Ascending aorta (tissue), 2 donors: ENCODE data around the gene IL24. TPM values are rescaled to one million over a fixed set of nuclear protein-coding genes. Genes with fewer than 3 reads are reported as not detected.

ENCODE experiments used
- DNase-seq, 2 donors: peaks; one replicate each; pipeline ENCODE4 v3.0.0-alpha.2; 2019; ENCODE audit warnings: low spot score in 2 of 2
- H3K27ac ChIP-seq, 2 donors: fragments of 200-600 bp; sonication (generic); one replicate each; pipeline ENCODE4 v1.5.1; 2016 to 2017; ENCODE audit warnings: mild to moderate bottlenecking in 1 of 2
- H3K27me3 ChIP-seq: fragments of 200-600 bp; sonication (generic); one replicate; pipeline ENCODE4 v1.5.1; 2017
- H3K36me3 ChIP-seq, 2 donors: fragments of 200-600 bp; sonication (generic); one replicate each; pipeline ENCODE4 v1.5.1; 2016
- H3K4me1 ChIP-seq, 2 donors: fragments of 200-600 bp; sonication (generic); one replicate each; pipeline ENCODE4 v1.5.1; 2016 to 2017; ENCODE audit warnings: mild to moderate bottlenecking in 1 of 2
- H3K4me3 ChIP-seq, 2 donors: fragments of 200-600 bp; sonication (generic); one replicate each; pipeline ENCODE4 v1.5.1; 2016 to 2017; ENCODE audit warnings: mild to moderate bottlenecking in 1 of 2
- H3K9me3 ChIP-seq, 2 donors: fragments of 200-600 bp; sonication (generic); one replicate each; pipeline ENCODE4 v1.5.1; 2016
- intact Hi-C: fragments of 100-400 bp; cut with DNase I; formaldehyde crosslinking; loops from one replicate; pipeline ENCODE4 v1.15.1; 2023
- total RNA-seq: library from RNA; depleted of rRNA; stranded (reverse); fragments of >200 nt; gene quantifications from one replicate; pipeline ENCODE4 v1.1.0, GENCODE V29; 2016
- TF ChIP-seq, protein P1 (sequence below), 3 experiments: fragments of 200-600 bp in 2 of 3; fragments of 450-650 bp in 1 of 3; sonication (generic) in 2 of 3; IDR thresholded peaks; one replicate each; pipeline ENCODE4 v1.5.1; 2016 to 2019; ENCODE audit warnings: antibody characterized with exemption in 3 of 3, mild to moderate bottlenecking in 1 of 3, moderate library complexity in 1 of 3

IL24 gene
- total RNA-seq, 1 donor from 2014 or later: not detected

GRCh38 chr1:206945779-206946178 lies 48.5 kb downstream of the IL24 start:
- H3K9me3 ChIP-seq: no peaks in the 10 kb centered on the region
- no peak overlapping the region for H3K4me3 ChIP-seq
- DNase-seq: no peak
- TF ChIP-seq, protein P1, sequence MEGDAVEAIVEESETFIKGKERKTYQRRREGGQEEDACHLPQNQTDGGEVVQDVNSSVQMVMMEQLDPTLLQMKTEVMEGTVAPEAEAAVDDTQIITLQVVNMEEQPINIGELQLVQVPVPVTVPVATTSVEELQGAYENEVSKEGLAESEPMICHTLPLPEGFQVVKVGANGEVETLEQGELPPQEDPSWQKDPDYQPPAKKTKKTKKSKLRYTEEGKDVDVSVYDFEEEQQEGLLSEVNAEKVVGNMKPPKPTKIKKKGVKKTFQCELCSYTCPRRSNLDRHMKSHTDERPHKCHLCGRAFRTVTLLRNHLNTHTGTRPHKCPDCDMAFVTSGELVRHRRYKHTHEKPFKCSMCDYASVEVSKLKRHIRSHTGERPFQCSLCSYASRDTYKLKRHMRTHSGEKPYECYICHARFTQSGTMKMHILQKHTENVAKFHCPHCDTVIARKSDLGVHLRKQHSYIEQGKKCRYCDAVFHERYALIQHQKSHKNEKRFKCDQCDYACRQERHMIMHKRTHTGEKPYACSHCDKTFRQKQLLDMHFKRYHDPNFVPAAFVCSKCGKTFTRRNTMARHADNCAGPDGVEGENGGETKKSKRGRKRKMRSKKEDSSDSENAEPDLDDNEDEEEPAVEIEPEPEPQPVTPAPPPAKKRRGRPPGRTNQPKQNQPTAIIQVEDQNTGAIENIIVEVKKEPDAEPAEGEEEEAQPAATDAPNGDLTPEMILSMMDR (IDR thresholded peaks at IDR 0.05): no peak
- no peaks in the 10 kb centered on the region for H3K36me3 ChIP-seq
- no peak overlapping the region for H3K27ac ChIP-seq
- intact Hi-C loops: no loop called here
- H3K27me3 ChIP-seq: no peaks in the 10 kb centered on the region
- no peaks in the 10 kb centered on the region for H3K4me1 ChIP-seq

- Histone ChIP-seq H3K4me1 (no peaks in the 10 kb centered on the region), H3K9me3 (no peaks in the 10 kb centered on the region), H3K4me3 (no peak within 1 kb of the TSS), H3K27ac (no peak within 1 kb of the TSS), H3K27me3 (no peaks in the 10 kb centered on the region), H3K36me3 (no peaks in the 10 kb centered on the region)
- intact Hi-C loops: no loop called here
- DNase-seq: no peak
- TF ChIP-seq, protein P1 (IDR thresholded peaks at IDR 0.05): no peak
Observed at GRCh38 chr1:206946261-206946660, 49.0 kb downstream of the IL24 start, which contains the start of gene PIGR. PIGR (minus strand) TSS chr1:206946466; CDS start chr1:206940531, 5,935 bp downstream.

- H3K4me1 ChIP-seq: no peaks in the 10 kb centered on the region
- TF ChIP-seq, protein P1 (IDR thresholded peaks at IDR 0.05): no peak
- intact Hi-C loops: no loop called here
Observed at GRCh38 chr1:206947255-206947654, 50.0 kb downstream of the IL24 start.

DNA sequence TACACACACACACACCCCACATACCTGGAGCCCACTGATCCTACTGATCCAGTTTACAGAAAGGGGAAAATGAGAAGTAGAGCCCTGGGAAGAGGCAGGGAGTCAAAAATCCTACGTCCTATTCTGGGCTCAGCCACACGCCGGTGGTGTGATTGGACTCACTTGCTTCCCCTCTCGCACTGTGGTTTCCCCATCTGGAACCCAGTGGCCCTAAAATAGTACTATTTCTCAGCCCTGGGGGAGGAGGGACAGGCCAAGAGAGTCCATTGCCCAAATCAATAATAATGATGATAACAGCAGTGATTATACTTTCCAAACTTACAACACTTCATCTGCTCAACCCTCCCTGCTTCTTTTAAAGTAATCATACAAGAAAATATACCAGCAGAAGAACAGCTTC lies 52.0 kb downstream of the IL24 start:
- no peaks in the 10 kb centered on the region for H3K9me3 ChIP-seq
- TF ChIP-seq, protein P1 (IDR thresholded peaks at IDR 0.05): no peak
- H3K27me3 ChIP-seq: no peaks in the 10 kb centered on the region
- no peak for DNase-seq
- H3K36me3 ChIP-seq: no peaks in the 10 kb centered on the region
- no peaks in the 10 kb centered on the region for H3K4me1 ChIP-seq
- intact Hi-C loops: no loop called here
- no peak overlapping the region for H3K27ac ChIP-seq
- no peak overlapping the region for H3K4me3 ChIP-seq

More at GRCh38 chr1:206947255-206947654, 50.0 kb downstream of the IL24 start:
- H3K36me3 ChIP-seq: no peaks in the 10 kb centered on the region
- DNase-seq: no peak
- H3K27ac ChIP-seq: no peak overlapping the region
- H3K4me3 ChIP-seq: no peak overlapping the region
- H3K27me3 ChIP-seq: no peaks in the 10 kb centered on the region
- no peaks in the 10 kb centered on the region for H3K9me3 ChIP-seq

DNA sequence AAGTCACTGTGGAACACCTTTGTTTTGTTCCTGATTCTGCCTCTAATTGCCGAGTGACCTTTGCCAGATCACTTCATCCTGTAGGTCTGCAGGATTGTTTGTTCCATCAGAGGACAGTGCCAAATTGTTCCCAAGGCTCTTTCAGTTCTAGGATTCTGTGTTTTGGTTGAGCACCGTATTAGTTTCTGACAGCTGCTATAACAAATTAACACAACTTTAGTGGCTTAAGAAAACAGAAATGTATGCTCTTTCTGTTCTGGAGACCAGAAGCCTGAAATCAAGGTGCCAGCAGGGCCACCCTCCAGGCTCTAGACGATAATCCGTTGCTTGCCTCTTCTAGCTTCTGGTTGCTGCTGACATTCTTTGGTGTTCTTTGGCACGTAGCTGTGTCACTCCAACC lies 52.4 kb downstream of the IL24 start:
- Histone ChIP-seq H3K36me3 (no peaks in the 10 kb centered on the region), H3K4me3 (no peak overlapping the region), H3K4me1 (no peaks in the 10 kb centered on the region), H3K9me3 (no peaks in the 10 kb centered on the region), H3K27ac (no peak overlapping the region), H3K27me3 (no peaks in the 10 kb centered on the region)
- TF ChIP-seq, protein P1 (IDR thresholded peaks at IDR 0.05): no peak
- intact Hi-C loops: no loop called here
- DNase-seq: no peak
